Coronary artery (tissue), 2 donors: Measurements from ENCODE around the gene TNPO3.

Experiments used
- DNase-seq: peaks from one replicate; pipeline ENCODE4 v3.0.0-alpha.2; 2017; ENCODE audit warnings: low spot score
- H3K27ac ChIP-seq, 2 donors: fragments of 200-600 bp; sonication (generic); one replicate each; pipeline ENCODE4 v1.5.1; 2016 to 2019
- H3K4me3 ChIP-seq: fragments of 200-600 bp; sonication (generic); 2 replicates; pipeline ENCODE4 v1.5.1; 2016; ENCODE audit warnings: mild to moderate bottlenecking, moderate library complexity
- CTCF ChIP-seq: fragments of 200-600 bp; sonication (generic); IDR thresholded peaks from one replicate; pipeline ENCODE4 v1.5.1; 2019; ENCODE audit warnings: antibody characterized with exemption

TNPO3 gene

GRCh38 chr7:128962899-128963298, 92.0 kb downstream of the TNPO3 start:
- no peak for DNase-seq
- Histone ChIP-seq H3K4me3 (no peak overlapping the region), H3K27ac (no peak overlapping the region)
- no peak for TF ChIP-seq CTCF

DNA sequence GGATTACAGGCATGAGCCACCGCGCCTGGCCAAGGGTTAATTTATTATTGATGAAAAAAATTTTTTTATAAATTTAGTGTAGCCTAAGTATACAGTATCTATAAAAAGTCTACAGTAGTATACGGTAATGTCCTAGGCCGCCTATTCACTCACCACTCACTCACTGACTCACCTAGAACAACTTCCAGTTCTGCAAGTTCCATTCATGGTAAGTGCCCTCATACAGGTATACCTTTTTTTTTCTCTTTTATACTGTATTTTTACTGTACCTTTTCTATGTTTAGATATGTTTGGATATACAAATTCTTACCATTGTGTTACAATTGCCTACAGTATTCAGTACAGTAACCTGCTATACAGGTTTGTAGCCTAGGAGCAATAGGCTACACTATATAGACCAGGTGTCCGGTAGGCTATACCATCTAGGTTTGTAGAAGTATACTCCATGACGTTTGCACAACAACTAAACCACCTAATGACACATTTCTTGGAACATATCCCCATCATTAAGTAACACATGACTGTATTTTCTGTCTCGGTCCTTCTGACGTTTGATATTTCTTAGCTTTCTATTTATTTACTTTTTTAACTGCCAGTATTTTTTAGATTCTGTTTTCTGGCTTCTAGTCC, 93.8 kb downstream of the TNPO3 start:
- H3K27ac ChIP-seq, result no peak overlapping the region
- no peak for TF ChIP-seq CTCF
- H3K4me3 ChIP-seq, result no peak overlapping the region
- no peak for DNase-seq

- no peak for TF ChIP-seq CTCF
- H3K27ac ChIP-seq, result no peak overlapping the region
- no peak overlapping the region for H3K4me3 ChIP-seq
- no peak for DNase-seq
These were observed 95.6 kb downstream of the TNPO3 start for GRCh38 chr7:128959296-128959695.

- no peak overlapping the region for H3K4me3 ChIP-seq
- DNase-seq, result no peak
- TF ChIP-seq CTCF, result no peak
- H3K27ac ChIP-seq, result no peak overlapping the region
These were observed 98.9 kb downstream of the TNPO3 start for GRCh38 chr7:128955981-128956380.

- DNase-seq, result no peak
- Histone ChIP-seq H3K4me3 (no peak overlapping the region), H3K27ac (no peak overlapping the region)
- no peak for TF ChIP-seq CTCF
These were observed 99.8 kb downstream of the TNPO3 start for GRCh38 chr7:128954830-128955802.

- no peak for DNase-seq
- Histone ChIP-seq H3K4me3 (no peak overlapping the region), H3K27ac (no peak overlapping the region)
- TF ChIP-seq CTCF, result no peak
These were observed 100.8 kb downstream of the TNPO3 start for GRCh38 chr7:128954150-128954549.

- TF ChIP-seq CTCF, result no peak
These were observed 103.6 kb downstream of the TNPO3 start for GRCh38 chr7:128951296-128951695.

More at GRCh38 chr7:128951296-128951695, 103.6 kb downstream of the TNPO3 start:
- H3K27ac ChIP-seq, result no peak overlapping the region
- H3K4me3 ChIP-seq, result no peak overlapping the region
- no peak for DNase-seq
